GM23248 (cell line): Measurements from ENCODE around the gene MBP. TPM values are rescaled to one million over a fixed set of nuclear protein-coding genes. Genes with fewer than 3 reads are reported as not detected.

Experiments used
- DNase-seq: peaks from one replicate; pipeline ENCODE4 v3.0.0-alpha.2; 2015
- H2AFZ ChIP-seq: fragments of 200-600 bp; sonication (generic); 2 replicates; pipeline ENCODE4 v1.6.1; 2016; ENCODE audit warnings: antibody characterized with exemption
- H3F3A ChIP-seq: fragments of 200-600 bp; sonication (generic); 2 replicates; pipeline ENCODE4 v1.6.1; 2016; ENCODE audit warnings: mild to moderate bottlenecking, antibody characterized with exemption, mixed run types; ENCODE audit not compliant: insufficient read depth
- H3K27ac ChIP-seq: fragments of 200-600 bp; sonication (generic); 2 replicates; pipeline ENCODE4 v1.5.1; 2016; ENCODE audit warnings: mild to moderate bottlenecking
- H3K27me3 ChIP-seq: fragments of 200-600 bp; sonication (generic); replicated peaks from 2 replicates; pipeline ENCODE4 v1.6.1; 2016; ENCODE audit warnings: mild to moderate bottlenecking; ENCODE audit not compliant: insufficient read depth
- H3K36me3 ChIP-seq: fragments of 200-600 bp; sonication (generic); 2 replicates; pipeline ENCODE4 v1.6.1; 2016; ENCODE audit warnings: low read depth, mild to moderate bottlenecking
- H3K4me1 ChIP-seq: fragments of 200-600 bp; sonication (generic); 2 replicates; pipeline ENCODE4 v1.6.1; 2016; ENCODE audit warnings: mild to moderate bottlenecking; ENCODE audit not compliant: insufficient read depth
- H3K4me2 ChIP-seq: fragments of 200-600 bp; sonication (generic); one replicate; pipeline ENCODE4 v1.6.1; 2016; ENCODE audit warnings: mild to moderate bottlenecking; ENCODE audit not compliant: unreplicated experiment
- H3K4me3 ChIP-seq: fragments of 200-600 bp; sonication (generic); 2 replicates; pipeline ENCODE4 v1.5.1; 2016; ENCODE audit warnings: mild to moderate bottlenecking
- H3K79me2 ChIP-seq: fragments of 200-600 bp; sonication (generic); 2 replicates; pipeline ENCODE4 v1.6.1; 2016; ENCODE audit warnings: mild to moderate bottlenecking; ENCODE audit not compliant: insufficient read depth
- H3K9ac ChIP-seq: fragments of 200-600 bp; sonication (generic); 2 replicates; pipeline ENCODE4 v1.6.1; 2016; ENCODE audit warnings: mild to moderate bottlenecking
- H3K9me2 ChIP-seq: fragments of 200-600 bp; sonication (generic); 2 replicates; pipeline ENCODE4 v1.6.1; 2016; ENCODE audit warnings: mixed run types, mild to moderate bottlenecking, moderate library complexity; ENCODE audit not compliant: insufficient read depth
- H3K9me3 ChIP-seq: fragments of 200-600 bp; sonication (generic); one replicate; pipeline ENCODE4 v1.6.1; 2017; ENCODE audit warnings: low read depth
- H4K20me1 ChIP-seq: fragments of 200-600 bp; sonication (generic); 2 replicates; pipeline ENCODE4 v1.6.0; 2016; ENCODE audit not compliant: insufficient read depth
- EZH2 ChIP-seq: fragments of 200-600 bp; sonication (generic); IDR thresholded peaks from 2 replicates; pipeline ENCODE4 v1.6.1; 2018; ENCODE audit warnings: antibody characterized with exemption, mild to moderate bottlenecking; ENCODE audit not compliant: insufficient read depth, poor library complexity, severe bottlenecking
- EZH2phosphoT487 ChIP-seq: fragments of 200-600 bp; sonication (generic); IDR thresholded peaks from 2 replicates; pipeline ENCODE4 v1.6.1; 2018; ENCODE audit warnings: antibody characterized with exemption, moderate library complexity, mild to moderate bottlenecking, low read depth; ENCODE audit not compliant: insufficient read depth
- WGBS, 2 experiments: methylation state at CpG; one replicate each; pipeline ENCODE4 v1.1.6; 2015 to 2017; ENCODE audit warnings: low lambda C conversion rate in 2 of 2, low coverage in 1 of 2; ENCODE audit errors: missing lambda C conversion rate in 2 of 2; 5-methylcytosine and 5-hydroxymethylcytosine counted together
- in situ Hi-C: fragments of 300-500 bp; cut with MboI; formaldehyde crosslinking; loops from 2 replicates; pipeline ENCODE4 v1.15.0; 2020
- polyA plus RNA-seq: library from polyadenylated mRNA; unstranded; fragments of >200 nt; fragmentation: Nextera tagmentation; extraction: Ambion mirVana; gene quantifications from 2 replicates; pipeline ENCODE4 v1.2.1, GENCODE V29; 2016
- total RNA-seq: library from RNA; depleted of rRNA; stranded (reverse); fragments of >200 nt; shearing (Covaris generic); gene quantifications from 2 replicates; pipeline ENCODE4 v1.2.3, GENCODE V29; 2014

The MBP gene
- total and polyA plus RNA-seq, 2 experiments from 2014 or later: 2.2 to 2.9 TPM

GRCh38 chr18:76988827-76989646 is 143.5 kb downstream of the MBP start:
- Histone ChIP-seq H2AFZ (no peak overlapping the region), H3K27me3 (no peaks in the 10 kb centered on the region), H3K9me2 (no peaks in the 10 kb centered on the region), H3K9me3 (no peaks in the 10 kb centered on the region), H3K4me3 (no peak overlapping the region), H3K4me2 (no peak overlapping the region), H3K79me2 (no peaks in the 10 kb centered on the region), H4K20me1 (no peaks in the 10 kb centered on the region), H3K27ac (no peak overlapping the region), H3F3A (no peaks in the 10 kb centered on the region), H3K9ac (no peak overlapping the region), H3K36me3 (no peaks in the 10 kb centered on the region), H3K4me1 (no peaks in the 10 kb centered on the region)
- DNase-seq: no peak
- TF ChIP-seq EZH2: no peak
- TF ChIP-seq EZH2phosphoT487: no peak
- in situ Hi-C loops: loop anchor here (25.0 kb wide), 1 partner anchor 673 kb away; no protein-coding TSS in a partner anchor
- WGBS, 2 experiments: 85 to 90% methylated on average over 29 of the region's 29 CpGs

- H3K4me2 ChIP-seq: no peak overlapping the region
- no peak for TF ChIP-seq EZH2phosphoT487
- no peak for TF ChIP-seq EZH2
- H3K4me3 ChIP-seq: no peak overlapping the region
- no peaks in the 10 kb centered on the region for H3K4me1 ChIP-seq
- H3K9ac ChIP-seq: no peak overlapping the region
- H3F3A ChIP-seq: no peaks in the 10 kb centered on the region
- no peak overlapping the region for H2AFZ ChIP-seq
- H3K27me3 ChIP-seq: no peaks in the 10 kb centered on the region
- no peaks in the 10 kb centered on the region for H3K9me2 ChIP-seq
- in situ Hi-C loops: loop anchor here (25.0 kb wide), 1 partner anchor 674 kb away; no protein-coding TSS in a partner anchor
- DNase-seq: no peak
- 81 to 88% methylated on average over 27 of the region's 27 CpGs for WGBS, 2 experiments
- H4K20me1 ChIP-seq: no peaks in the 10 kb centered on the region
- no peaks in the 10 kb centered on the region for H3K36me3 ChIP-seq
- no peaks in the 10 kb centered on the region for H3K9me3 ChIP-seq
- H3K27ac ChIP-seq: no peak overlapping the region
- H3K79me2 ChIP-seq: no peaks in the 10 kb centered on the region
Observed at GRCh38 chr18:76988031-76988826, 144.4 kb downstream of the MBP start.

DNA sequence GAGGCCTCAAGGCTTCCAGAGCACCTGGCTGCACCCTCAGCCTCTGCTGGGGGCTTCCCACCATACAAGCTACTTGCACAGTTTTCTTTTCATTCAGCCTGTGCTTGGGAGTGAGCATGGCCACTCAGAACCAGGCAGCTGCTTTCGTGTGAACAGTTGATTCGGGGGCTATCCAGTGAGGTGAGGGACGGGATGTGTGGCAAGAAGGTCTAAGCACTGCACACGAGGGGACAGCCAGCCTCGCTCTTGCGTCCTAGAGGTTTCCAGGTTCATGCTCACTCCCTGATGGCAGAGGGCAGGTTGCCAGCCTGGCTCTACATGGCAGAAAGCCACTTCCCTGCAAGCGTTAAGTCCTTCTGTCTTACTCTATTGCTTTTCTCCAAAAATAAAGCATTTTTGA is 146.2 kb downstream of the MBP start:
- in situ Hi-C loops: loop anchor here (25.0 kb wide), 1 partner anchor 676 kb away; no protein-coding TSS in a partner anchor
- TF ChIP-seq EZH2 (no peak), EZH2phosphoT487 (no peak)
- Histone ChIP-seq H3F3A (peaks cover 4% of the 10 kb centered on the region; the same call in 1 of the 2 replicates), H4K20me1 (no peaks in the 10 kb centered on the region), H3K9ac (no peak overlapping the region), H3K79me2 (no peaks in the 10 kb centered on the region), H3K4me3 (no peak overlapping the region), H3K4me1 (no peaks in the 10 kb centered on the region), H3K4me2 (no peak overlapping the region), H3K9me3 (no peaks in the 10 kb centered on the region), H3K27me3 (no peaks in the 10 kb centered on the region), H3K27ac (no peak overlapping the region), H2AFZ (no peak overlapping the region), H3K36me3 (no peaks in the 10 kb centered on the region), H3K9me2 (no peaks in the 10 kb centered on the region)
- DNase-seq: no peak
- WGBS, 2 experiments: 88 to 92% methylated on average over 7 of the region's 7 CpGs

- Histone ChIP-seq H3K9me3 (no peaks in the 10 kb centered on the region), H2AFZ (no peak overlapping the region), H3K9ac (no peak overlapping the region), H3K27me3 (no peaks in the 10 kb centered on the region), H3K27ac (no peak overlapping the region), H3K9me2 (no peaks in the 10 kb centered on the region), H3K4me3 (no peak overlapping the region), H3K36me3 (no peaks in the 10 kb centered on the region), H3K4me1 (no peaks in the 10 kb centered on the region), H3K4me2 (no peak overlapping the region), H4K20me1 (no peaks in the 10 kb centered on the region), H3K79me2 (no peaks in the 10 kb centered on the region), H3F3A (peaks cover 4% of the 10 kb centered on the region; the same call in 1 of the 2 replicates)
- 88 to 91% methylated on average over 9 of the region's 9 CpGs for WGBS, 2 experiments
- no peak for DNase-seq
- TF ChIP-seq EZH2phosphoT487 (no peak), EZH2 (no peak)
- in situ Hi-C loops: loop anchor here (25.0 kb wide), 1 partner anchor 676 kb away; no protein-coding TSS in a partner anchor
Observed at GRCh38 chr18:76985951-76986236, 146.7 kb downstream of the MBP start.
